ENCODE results near the gene ESRRB.
"Not testable (repeated sequence)": the region's sequence is repeated elsewhere in the genome, so short reads cannot be mapped to it uniquely, and the experiment has no call there.

The ESRRB gene

GRCh38 chr14:76518366-76518765 lies 142.4 kb downstream of the ESRRB start:
- H3K4me3 ChIP-seq (replicated peaks; ENCODE audit: low read depth, low read length), result no peak overlapping the region
- no peak for DNase-seq (ENCODE audit: low read depth)
- TF ChIP-seq, protein P1, sequence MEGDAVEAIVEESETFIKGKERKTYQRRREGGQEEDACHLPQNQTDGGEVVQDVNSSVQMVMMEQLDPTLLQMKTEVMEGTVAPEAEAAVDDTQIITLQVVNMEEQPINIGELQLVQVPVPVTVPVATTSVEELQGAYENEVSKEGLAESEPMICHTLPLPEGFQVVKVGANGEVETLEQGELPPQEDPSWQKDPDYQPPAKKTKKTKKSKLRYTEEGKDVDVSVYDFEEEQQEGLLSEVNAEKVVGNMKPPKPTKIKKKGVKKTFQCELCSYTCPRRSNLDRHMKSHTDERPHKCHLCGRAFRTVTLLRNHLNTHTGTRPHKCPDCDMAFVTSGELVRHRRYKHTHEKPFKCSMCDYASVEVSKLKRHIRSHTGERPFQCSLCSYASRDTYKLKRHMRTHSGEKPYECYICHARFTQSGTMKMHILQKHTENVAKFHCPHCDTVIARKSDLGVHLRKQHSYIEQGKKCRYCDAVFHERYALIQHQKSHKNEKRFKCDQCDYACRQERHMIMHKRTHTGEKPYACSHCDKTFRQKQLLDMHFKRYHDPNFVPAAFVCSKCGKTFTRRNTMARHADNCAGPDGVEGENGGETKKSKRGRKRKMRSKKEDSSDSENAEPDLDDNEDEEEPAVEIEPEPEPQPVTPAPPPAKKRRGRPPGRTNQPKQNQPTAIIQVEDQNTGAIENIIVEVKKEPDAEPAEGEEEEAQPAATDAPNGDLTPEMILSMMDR (IDR thresholded peaks at IDR 0.05; ENCODE audit: low read length, missing control alignments), result no peak

- H3K4me3 ChIP-seq (replicated peaks; ENCODE audit: low read depth, low read length), result no peak overlapping the region
- no peak for DNase-seq (ENCODE audit: low read depth)
- TF ChIP-seq, protein P1 (IDR thresholded peaks at IDR 0.05; ENCODE audit: low read length, missing control alignments), result no peak
Observed at GRCh38 chr14:76525106-76525821, 149.3 kb downstream of the ESRRB start.

- DNase-seq (ENCODE audit: low read depth), result no peak
- no peak overlapping the region for H3K4me3 ChIP-seq (replicated peaks; ENCODE audit: low read depth, low read length)
- TF ChIP-seq, protein P1 (IDR thresholded peaks at IDR 0.05; ENCODE audit: low read length, missing control alignments), result no peak
Observed at GRCh38 chr14:76531085-76531484, 155.1 kb downstream of the ESRRB start.

DNA sequence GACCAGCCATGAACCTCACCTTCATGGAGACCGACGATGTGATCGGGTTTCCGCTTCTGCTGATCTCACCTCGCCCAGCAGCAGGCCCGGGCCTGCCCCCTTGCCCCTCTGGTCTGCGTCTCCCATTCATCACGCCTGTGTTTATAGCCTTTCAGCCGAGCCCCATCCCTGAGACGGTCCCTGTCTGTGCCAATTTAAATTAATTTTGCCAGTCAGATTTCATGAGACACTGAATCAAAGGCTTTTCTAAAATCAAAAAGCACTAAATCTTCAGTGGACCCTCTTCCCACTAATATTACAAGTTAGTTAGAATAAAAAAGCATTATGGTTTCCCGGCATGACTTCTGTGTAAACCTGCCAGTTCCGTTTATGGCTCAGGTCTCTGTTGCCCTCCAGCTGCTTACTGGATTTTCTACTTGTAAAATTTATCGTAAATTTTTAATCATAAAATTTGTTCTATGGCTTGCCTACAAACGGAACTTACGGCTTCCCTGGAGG lies 155.9 kb downstream of the ESRRB start:
- no peak for DNase-seq (ENCODE audit: low read depth)
- TF ChIP-seq, protein P1 (IDR thresholded peaks at IDR 0.05; ENCODE audit: low read length, missing control alignments), result no peak
- no peak overlapping the region for H3K4me3 ChIP-seq (replicated peaks; ENCODE audit: low read depth, low read length)

DNA sequence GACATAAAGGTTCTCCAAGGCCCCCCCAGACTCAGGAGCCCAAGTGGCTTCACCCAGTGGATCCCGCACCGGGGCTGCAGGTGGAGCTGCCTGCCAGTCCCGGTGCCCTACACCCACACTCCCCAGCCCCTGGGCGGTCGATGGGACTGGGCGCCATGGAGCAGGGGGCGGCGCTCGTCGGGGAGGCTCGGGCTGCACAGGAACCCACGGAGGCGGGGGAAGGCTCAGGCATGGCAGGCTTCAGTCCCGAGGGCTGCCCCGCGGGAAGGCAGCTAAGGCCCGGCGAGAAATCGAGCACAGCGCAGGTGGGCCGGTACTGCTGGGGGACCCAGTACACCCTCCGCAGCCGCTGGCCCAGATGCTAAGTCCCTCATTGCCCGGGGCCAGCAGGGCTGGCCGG lies 160.7 kb downstream of the ESRRB start:
- H3K4me3 ChIP-seq (replicated peaks; ENCODE audit: low read depth, low read length); DNase-seq (ENCODE audit: low read depth): not testable (repeated sequence)

DNA sequence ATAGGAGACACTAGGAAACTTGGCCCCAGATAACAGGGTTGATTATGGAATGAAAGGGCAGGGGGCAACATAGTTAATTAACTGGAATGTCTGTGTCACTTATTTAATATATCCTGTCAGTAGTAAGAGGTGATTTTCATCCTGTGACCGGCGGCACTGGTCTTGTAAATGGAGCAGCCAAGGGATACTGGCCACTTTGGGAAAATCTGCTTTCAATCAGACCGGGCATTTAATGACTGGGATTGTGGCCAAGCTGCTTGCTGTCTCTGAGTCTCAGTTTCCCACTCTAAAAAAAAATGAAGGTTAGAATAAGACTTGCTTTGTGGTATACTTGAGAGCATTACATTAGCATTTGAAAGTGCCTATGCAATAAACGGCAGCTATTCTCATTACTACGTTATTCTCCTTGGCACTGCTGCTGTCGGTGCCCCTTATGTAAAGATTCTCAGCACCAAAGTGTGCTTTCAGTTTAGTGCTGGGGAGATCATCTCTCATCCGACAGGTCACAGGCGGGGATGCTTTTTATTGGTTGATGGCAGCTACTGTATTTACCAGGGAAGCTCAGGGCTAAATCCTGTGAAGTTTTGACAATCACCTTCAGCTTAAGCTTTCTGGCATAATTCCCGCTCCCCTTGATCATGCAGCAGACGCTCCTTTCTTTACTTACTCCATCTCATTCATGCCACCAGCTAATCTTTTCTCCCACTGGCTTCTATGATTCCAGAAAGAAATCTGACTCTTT lies 162.1 kb downstream of the ESRRB start:
- no peak for DNase-seq (ENCODE audit: low read depth)
- TF ChIP-seq, protein P1 (IDR thresholded peaks at IDR 0.05; ENCODE audit: low read length, missing control alignments), result no peak
- no peak overlapping the region for H3K4me3 ChIP-seq (replicated peaks; ENCODE audit: low read depth, low read length)

- TF ChIP-seq, protein P1 (IDR thresholded peaks at IDR 0.05; ENCODE audit: low read length, missing control alignments), result no peak
- no peak for DNase-seq (ENCODE audit: low read depth)
Observed at GRCh38 chr14:76538648-76539008, 162.7 kb downstream of the ESRRB start.

More at GRCh38 chr14:76538648-76539008, 162.7 kb downstream of the ESRRB start:
- no peak overlapping the region for H3K4me3 ChIP-seq (replicated peaks; ENCODE audit: low read depth, low read length)

Data from fibroblast of pulmonary artery (primary cell).